A549 (cell line): ENCODE results near the gene GRM5. TPM values are rescaled to one million over a fixed set of nuclear protein-coding genes. Genes with fewer than 3 reads are reported as not detected.
A peak's percentile ranks its signal among the peaks of the same experiment; 100 is the strongest.

Source experiments
- ATAC-seq, 2 experiments: fragments of 200-7000 bp in 1 of 2; fragments of >200 bp in 1 of 2; cut with Nextera tagmentation in 1 of 2; cut with Tn5 transposase in 1 of 2; 3 replicates each; pipeline versions ENCODE4 v1.8.0 to v1.9.1; 2018 to 2020; ENCODE audit warnings: mild to moderate bottlenecking in 1 of 2, moderate library complexity in 1 of 2
- CTCF ChIA-PET: fragments of 300-600 bp; sonication (Branson Sonifier 250); formaldehyde crosslinking; extraction: SDS; loops from one replicate; lab custom pipeline; 2021; ENCODE audit warnings: antibody characterized with exemption, inconsistent platforms; lab: Yijun Ruan, JAX
- POLR2A ChIA-PET: fragments of 350-600 bp; formaldehyde crosslinking; extraction: SDS; loops from one replicate; lab custom pipeline; 2021; ENCODE audit warnings: antibody characterized with exemption, inconsistent platforms; lab: Yijun Ruan, JAX
- DNase-seq, 2 experiments: peaks; one replicate each; pipeline versions ENCODE4 v3.0.0 to v3.0.0-alpha.2; 2011 to 2016; ENCODE audit warnings: low read depth in 1 of 2, low spot score in 1 of 2
- FAIRE-seq: peaks from 2 replicates; lab custom pipeline; 2011; peaks lifted over from hg19 to GRCh38; lab: Jason Lieb, UNC
- H3K27ac ChIP-seq, 2 experiments: fragments of >200 bp; sonication (Bioruptor Twin); formaldehyde crosslinking; 3 replicates each; pipeline ENCODE4 v1.5.1; 2016 to 2017
- H3K4me1 ChIP-seq: fragments of >200 bp; sonication (Bioruptor Twin); formaldehyde crosslinking; 3 replicates; pipeline ENCODE4 v1.6.1; 2016
- H3K4me2 ChIP-seq: fragments of >200 bp; sonication (Bioruptor Twin); formaldehyde crosslinking; 3 replicates; pipeline ENCODE4 v1.6.1; 2016
- H3K4me3 ChIP-seq: fragments of >200 bp; sonication (Bioruptor Twin); formaldehyde crosslinking; 3 replicates; pipeline ENCODE4 v1.5.1; 2016
- H3K9me3 ChIP-seq: fragments of >200 bp; sonication (Bioruptor Twin); formaldehyde crosslinking; 3 replicates; pipeline ENCODE4 v1.6.1; 2016
- CHD2 ChIP-seq: fragments of 150-350 bp; IDR thresholded peaks from 2 replicates; pipeline ENCODE4 v1.6.1; 2014; ENCODE audit warnings: low read length; ENCODE audit not compliant: partially characterized antibody
- EHMT2 ChIP-seq: fragments of 200-600 bp; sonication (generic); IDR thresholded peaks from 2 replicates; pipeline ENCODE4 v1.6.1; 2016; ENCODE audit warnings: antibody characterized with exemption, low read depth, mild to moderate bottlenecking, moderate library complexity
- HEYL ChIP-seq: fragments of 250-450 bp; sonication (Bioruptor Pico); IDR thresholded peaks from 2 replicates; pipeline ENCODE4 v1.8.0; 2021; ENCODE audit warnings: mild to moderate bottlenecking, moderate library complexity
- HOXA7 ChIP-seq: fragments of 250-450 bp; sonication (Bioruptor Pico); IDR thresholded peaks from 2 replicates; pipeline ENCODE4 v1.5.0; 2020; ENCODE audit warnings: mild to moderate bottlenecking, moderate library complexity
- JUN ChIP-seq, 2 experiments: fragments of >200 bp; sonication (Bioruptor Twin); formaldehyde crosslinking; IDR thresholded peaks; 2 replicates in 1 of 2; 3 replicates in 1 of 2; pipeline ENCODE4 v1.6.1; 2016 to 2017
- MYC ChIP-seq: IDR thresholded peaks from 2 replicates; pipeline ENCODE4 v1.6.1; 2012; ENCODE audit warnings: mild to moderate bottlenecking, inconsistent platforms, low read length, improper control_type of control experiment, borderline replicate concordance
- SMC3 ChIP-seq: fragments of >200 bp; sonication (Bioruptor Twin); formaldehyde crosslinking; IDR thresholded peaks from 3 replicates; pipeline ENCODE4 v1.6.1; 2018; ENCODE audit warnings: inconsistent platforms
- TFCP2L1 ChIP-seq: fragments of 250-450 bp; sonication (Bioruptor Pico); IDR thresholded peaks from 2 replicates; pipeline ENCODE4 v1.5.0; 2021; ENCODE audit warnings: mild to moderate bottlenecking
- ZNF302 ChIP-seq: fragments of 250-450 bp; sonication (Bioruptor Pico); IDR thresholded peaks from 2 replicates; pipeline ENCODE4 v1.9.0; 2021; ENCODE audit warnings: inconsistent platforms, mild to moderate bottlenecking, moderate library complexity
- WGBS: methylation state at CpG from one replicate; pipeline ENCODE4 v1.1.6; 2017; ENCODE audit errors: missing lambda C conversion rate; 5-methylcytosine and 5-hydroxymethylcytosine counted together
- polyA plus RNA-seq, 4 experiments: library from polyadenylated mRNA; depleted of rRNA in 3 of 4; stranded (reverse); fragments of >200 nt; fragmentation: RNase III in 1 of 4; extraction: RNeasy Plus Mini Kit Qiagen cat#74134 plus additional on column Dnase treatment in 1 of 4; gene quantifications; 2 replicates in 3 of 4; 3 replicates in 1 of 4; pipeline ENCODE4 v1.2.3, GENCODE V29; 2011 to 2017
- TF ChIP-seq, protein P1 (sequence below): fragments of 200-600 bp; sonication (generic); IDR thresholded peaks from 2 replicates; pipeline ENCODE4 v1.6.1; 2016; ENCODE audit warnings: antibody characterized with exemption, mild to moderate bottlenecking, moderate library complexity
- TF ChIP-seq, protein P2 (sequence below): fragments of >200 bp; sonication (Bioruptor Twin); formaldehyde crosslinking; IDR thresholded peaks from 3 replicates; pipeline ENCODE4 v1.6.1; 2016
- TF ChIP-seq, protein P3 (sequence below): IDR thresholded peaks from 2 replicates; pipeline ENCODE4 v1.6.1; 2012; ENCODE audit warnings: low read depth, borderline replicate concordance
- TF ChIP-seq, protein P4 (sequence below): fragments of 250-450 bp; sonication (Bioruptor Pico); IDR thresholded peaks from 2 replicates; pipeline ENCODE4 v1.5.0; 2021; ENCODE audit warnings: mild to moderate bottlenecking, moderate library complexity, borderline replicate concordance
- TF ChIP-seq, protein P5 (sequence below): fragments of 450-650 bp; IDR thresholded peaks from 2 replicates; pipeline ENCODE4 v1.6.1; 2014; ENCODE audit warnings: antibody characterized with exemption
- TF ChIP-seq, protein P6 (sequence below): fragments of >200 bp; sonication (Bioruptor Twin); formaldehyde crosslinking; IDR thresholded peaks from 3 replicates; pipeline ENCODE4 v1.5.1; 2016

GRM5 gene
- polyA plus RNA-seq, 2 of the 4 experiments (the other 2 are of a cell fraction), result 0.01 TPM; not detected in 1

DNA sequence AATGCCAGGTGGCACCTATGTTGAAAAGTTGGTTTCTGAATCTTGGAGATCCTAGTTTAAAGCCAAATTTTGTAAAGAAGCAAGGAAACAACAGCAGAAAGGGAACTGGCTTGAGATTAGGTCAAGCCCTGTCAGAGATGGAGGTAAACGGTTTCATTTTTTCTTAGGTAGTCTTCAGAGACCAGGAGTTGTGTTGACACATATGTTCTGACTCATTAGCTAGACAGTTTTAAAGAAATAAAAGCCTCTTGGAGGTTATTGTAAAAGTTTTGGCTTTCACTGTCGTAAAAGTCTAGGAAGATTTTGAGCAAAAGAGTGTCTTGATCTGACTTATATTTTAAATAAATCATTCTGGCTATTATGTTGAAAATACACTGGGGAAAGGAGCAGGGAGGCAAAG is 576.8 kb downstream of the GRM5 start (continued):
- TF ChIP-seq, protein P1, sequence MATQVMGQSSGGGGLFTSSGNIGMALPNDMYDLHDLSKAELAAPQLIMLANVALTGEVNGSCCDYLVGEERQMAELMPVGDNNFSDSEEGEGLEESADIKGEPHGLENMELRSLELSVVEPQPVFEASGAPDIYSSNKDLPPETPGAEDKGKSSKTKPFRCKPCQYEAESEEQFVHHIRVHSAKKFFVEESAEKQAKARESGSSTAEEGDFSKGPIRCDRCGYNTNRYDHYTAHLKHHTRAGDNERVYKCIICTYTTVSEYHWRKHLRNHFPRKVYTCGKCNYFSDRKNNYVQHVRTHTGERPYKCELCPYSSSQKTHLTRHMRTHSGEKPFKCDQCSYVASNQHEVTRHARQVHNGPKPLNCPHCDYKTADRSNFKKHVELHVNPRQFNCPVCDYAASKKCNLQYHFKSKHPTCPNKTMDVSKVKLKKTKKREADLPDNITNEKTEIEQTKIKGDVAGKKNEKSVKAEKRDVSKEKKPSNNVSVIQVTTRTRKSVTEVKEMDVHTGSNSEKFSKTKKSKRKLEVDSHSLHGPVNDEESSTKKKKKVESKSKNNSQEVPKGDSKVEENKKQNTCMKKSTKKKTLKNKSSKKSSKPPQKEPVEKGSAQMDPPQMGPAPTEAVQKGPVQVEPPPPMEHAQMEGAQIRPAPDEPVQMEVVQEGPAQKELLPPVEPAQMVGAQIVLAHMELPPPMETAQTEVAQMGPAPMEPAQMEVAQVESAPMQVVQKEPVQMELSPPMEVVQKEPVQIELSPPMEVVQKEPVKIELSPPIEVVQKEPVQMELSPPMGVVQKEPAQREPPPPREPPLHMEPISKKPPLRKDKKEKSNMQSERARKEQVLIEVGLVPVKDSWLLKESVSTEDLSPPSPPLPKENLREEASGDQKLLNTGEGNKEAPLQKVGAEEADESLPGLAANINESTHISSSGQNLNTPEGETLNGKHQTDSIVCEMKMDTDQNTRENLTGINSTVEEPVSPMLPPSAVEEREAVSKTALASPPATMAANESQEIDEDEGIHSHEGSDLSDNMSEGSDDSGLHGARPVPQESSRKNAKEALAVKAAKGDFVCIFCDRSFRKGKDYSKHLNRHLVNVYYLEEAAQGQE, result no peak
- TF ChIP-seq HOXA7 (CRISPR knock-in tag), result no peak

DNA sequence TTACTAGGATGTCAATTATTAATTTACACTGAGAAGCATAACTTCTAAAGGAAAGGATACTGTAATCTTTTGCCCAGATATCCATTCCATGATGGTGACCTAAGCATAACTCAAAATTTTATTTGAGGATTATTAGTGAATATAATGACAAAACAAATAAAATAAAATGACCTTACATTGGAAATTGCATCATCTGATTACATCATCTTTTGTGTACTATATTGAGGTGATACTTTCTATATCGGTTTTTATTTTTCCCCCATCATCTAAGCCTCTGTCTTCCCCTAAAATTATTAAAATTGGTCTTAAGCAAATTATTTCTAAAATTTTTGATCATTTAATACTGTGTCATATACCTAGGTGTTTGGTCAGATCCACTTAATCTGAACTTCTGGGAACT is 578.1 kb downstream of the GRM5 start:
- no peak overlapping the region for H3K4me2 ChIP-seq
- ATAC-seq (no peak), FAIRE-seq (no peak), DNase-seq (no peak)
- POLR2A ChIA-PET, result interaction anchor here (0.6 kb wide), 1 partner anchor 51 kb away, joined by 3 read pairs; no protein-coding TSS in a partner anchor
- 40% methylated on average over 1 of the region's 1 CpG for WGBS
- no peaks in the 10 kb centered on the region for H3K4me1 ChIP-seq
- H3K27ac ChIP-seq, result no peak overlapping the region
- no peaks in the 10 kb centered on the region for H3K9me3 ChIP-seq
- CTCF ChIA-PET, result interaction anchor here (1.2 kb wide), 1 partner anchor 8 kb away, joined by 3 read pairs; no protein-coding TSS in a partner anchor
- no peak overlapping the region for H3K4me3 ChIP-seq
- TF ChIP-seq JUN (IDR thresholded peaks at IDR 0.05), result no peak
- TF ChIP-seq ZNF302, result no peak
- TF ChIP-seq, protein P2, sequence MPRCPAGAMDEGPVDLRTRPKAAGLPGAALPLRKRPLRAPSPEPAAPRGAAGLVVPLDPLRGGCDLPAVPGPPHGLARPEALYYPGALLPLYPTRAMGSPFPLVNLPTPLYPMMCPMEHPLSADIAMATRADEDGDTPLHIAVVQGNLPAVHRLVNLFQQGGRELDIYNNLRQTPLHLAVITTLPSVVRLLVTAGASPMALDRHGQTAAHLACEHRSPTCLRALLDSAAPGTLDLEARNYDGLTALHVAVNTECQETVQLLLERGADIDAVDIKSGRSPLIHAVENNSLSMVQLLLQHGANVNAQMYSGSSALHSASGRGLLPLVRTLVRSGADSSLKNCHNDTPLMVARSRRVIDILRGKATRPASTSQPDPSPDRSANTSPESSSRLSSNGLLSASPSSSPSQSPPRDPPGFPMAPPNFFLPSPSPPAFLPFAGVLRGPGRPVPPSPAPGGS, result no peak
- TF ChIP-seq, protein P3, sequence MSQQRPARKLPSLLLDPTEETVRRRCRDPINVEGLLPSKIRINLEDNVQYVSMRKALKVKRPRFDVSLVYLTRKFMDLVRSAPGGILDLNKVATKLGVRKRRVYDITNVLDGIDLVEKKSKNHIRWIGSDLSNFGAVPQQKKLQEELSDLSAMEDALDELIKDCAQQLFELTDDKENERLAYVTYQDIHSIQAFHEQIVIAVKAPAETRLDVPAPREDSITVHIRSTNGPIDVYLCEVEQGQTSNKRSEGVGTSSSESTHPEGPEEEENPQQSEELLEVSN, result no peak
- TF ChIP-seq MYC, result no peak
- TF ChIP-seq, protein P4, sequence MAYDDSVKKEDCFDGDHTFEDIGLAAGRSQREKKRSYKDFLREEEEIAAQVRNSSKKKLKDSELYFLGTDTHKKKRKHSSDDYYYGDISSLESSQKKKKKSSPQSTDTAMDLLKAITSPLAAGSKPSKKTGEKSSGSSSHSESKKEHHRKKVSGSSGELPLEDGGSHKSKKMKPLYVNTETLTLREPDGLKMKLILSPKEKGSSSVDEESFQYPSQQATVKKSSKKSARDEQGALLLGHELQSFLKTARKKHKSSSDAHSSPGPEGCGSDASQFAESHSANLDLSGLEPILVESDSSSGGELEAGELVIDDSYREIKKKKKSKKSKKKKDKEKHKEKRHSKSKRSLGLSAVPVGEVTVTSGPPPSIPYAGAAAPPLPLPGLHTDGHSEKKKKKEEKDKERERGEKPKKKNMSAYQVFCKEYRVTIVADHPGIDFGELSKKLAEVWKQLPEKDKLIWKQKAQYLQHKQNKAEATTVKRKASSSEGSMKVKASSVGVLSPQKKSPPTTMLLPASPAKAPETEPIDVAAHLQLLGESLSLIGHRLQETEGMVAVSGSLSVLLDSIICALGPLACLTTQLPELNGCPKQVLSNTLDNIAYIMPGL (CRISPR knock-in tag), result no peak
- TF ChIP-seq HEYL (CRISPR knock-in tag), result no peak
- no peak for TF ChIP-seq TFCP2L1 (CRISPR knock-in tag)
- TF ChIP-seq, protein P5, sequence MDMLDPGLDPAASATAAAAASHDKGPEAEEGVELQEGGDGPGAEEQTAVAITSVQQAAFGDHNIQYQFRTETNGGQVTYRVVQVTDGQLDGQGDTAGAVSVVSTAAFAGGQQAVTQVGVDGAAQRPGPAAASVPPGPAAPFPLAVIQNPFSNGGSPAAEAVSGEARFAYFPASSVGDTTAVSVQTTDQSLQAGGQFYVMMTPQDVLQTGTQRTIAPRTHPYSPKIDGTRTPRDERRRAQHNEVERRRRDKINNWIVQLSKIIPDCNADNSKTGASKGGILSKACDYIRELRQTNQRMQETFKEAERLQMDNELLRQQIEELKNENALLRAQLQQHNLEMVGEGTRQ, result no peak

DNA sequence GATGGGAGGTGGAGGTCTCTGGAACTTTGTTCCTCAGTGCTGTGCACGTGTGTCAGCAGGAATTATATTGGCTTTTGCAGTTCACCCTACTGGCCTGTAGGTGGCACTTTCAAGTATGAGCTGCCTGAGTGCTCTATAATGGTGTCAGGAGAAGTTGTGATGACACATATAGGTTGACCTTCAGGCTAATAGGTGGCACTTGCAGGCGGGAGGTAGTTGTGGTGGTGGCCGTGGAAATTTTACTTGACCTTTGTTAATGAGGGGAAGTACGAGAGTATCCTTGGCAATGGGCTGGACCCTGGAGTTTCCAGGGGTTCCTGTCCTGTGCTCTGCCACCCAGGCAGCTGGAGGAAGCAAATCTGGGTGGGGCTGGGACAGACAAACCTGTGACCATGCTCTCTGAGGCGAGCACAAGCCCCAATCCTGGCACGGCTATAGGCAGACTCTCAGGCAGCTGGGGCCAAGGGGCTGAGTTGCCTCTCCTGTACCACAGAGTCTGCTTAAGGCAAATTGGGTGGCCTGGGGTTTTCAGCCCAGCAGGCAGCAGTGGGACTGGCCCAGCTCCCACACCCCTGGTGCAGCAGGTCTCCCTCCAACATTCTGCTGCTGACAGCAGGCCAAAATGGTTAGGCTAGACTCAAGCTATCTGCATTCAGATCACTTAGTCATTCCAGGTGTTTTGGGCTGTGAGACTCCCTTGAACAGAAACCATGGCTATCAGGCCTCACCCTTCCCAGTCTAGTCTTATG is 580.7 kb downstream of the GRM5 start:
- ChIA-PET CTCF (interaction anchor here (0.8 to 1.8 kb wide), 7 partner anchors 8 to 54 kb away, joined by 3 to 5 read pairs (median 3); no protein-coding TSS in a partner anchor), POLR2A (no interaction called here)
- Histone ChIP-seq H3K4me1 (0 out of 3 replicates have a peak, but pooled peaks cover 2% of the 10 kb centered on the region), H3K9me3 (no peaks in the 10 kb centered on the region), H3K4me3 (no peak overlapping the region), H3K27ac (no peak overlapping the region), H3K4me2 (no peak overlapping the region)
- FAIRE-seq (peak; percentile 18), ATAC-seq (peak; percentile 84 to 96; a peak in 5 of 6 replicates), DNase-seq (peak; percentile 36 to 58)
- TF ChIP-seq, protein P6, sequence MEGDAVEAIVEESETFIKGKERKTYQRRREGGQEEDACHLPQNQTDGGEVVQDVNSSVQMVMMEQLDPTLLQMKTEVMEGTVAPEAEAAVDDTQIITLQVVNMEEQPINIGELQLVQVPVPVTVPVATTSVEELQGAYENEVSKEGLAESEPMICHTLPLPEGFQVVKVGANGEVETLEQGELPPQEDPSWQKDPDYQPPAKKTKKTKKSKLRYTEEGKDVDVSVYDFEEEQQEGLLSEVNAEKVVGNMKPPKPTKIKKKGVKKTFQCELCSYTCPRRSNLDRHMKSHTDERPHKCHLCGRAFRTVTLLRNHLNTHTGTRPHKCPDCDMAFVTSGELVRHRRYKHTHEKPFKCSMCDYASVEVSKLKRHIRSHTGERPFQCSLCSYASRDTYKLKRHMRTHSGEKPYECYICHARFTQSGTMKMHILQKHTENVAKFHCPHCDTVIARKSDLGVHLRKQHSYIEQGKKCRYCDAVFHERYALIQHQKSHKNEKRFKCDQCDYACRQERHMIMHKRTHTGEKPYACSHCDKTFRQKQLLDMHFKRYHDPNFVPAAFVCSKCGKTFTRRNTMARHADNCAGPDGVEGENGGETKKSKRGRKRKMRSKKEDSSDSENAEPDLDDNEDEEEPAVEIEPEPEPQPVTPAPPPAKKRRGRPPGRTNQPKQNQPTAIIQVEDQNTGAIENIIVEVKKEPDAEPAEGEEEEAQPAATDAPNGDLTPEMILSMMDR, result peak; percentile 40
- no peak for TF ChIP-seq CHD2
- peak; percentile 16; the same call in 1 of the 3 replicates for TF ChIP-seq SMC3
- no peak for TF ChIP-seq EHMT2
- 60% methylated on average over 6 of the region's 6 CpGs for WGBS
